HG02571 (cell line): ENCODE results near the gene MAP4K1.
A peak's percentile ranks its signal among the peaks of the same experiment; 100 is the strongest.

Experiments
- ATAC-seq: cut with Tn5 transposase; IDR thresholded peaks from one replicate; pipeline ENCODE4 v1.9.1; 2021; ENCODE audit warnings: mild to moderate bottlenecking, moderate library complexity; ENCODE audit not compliant: unreplicated experiment

MAP4K1 gene

GRCh38 chr19:38617764-38618589 lies at the start of gene MAP4K1:
TSS of gene MAP4K1 (minus strand) at chr19:38617953. CDS start at chr19:38617895, 58 bp downstream.
- ATAC-seq: peak; percentile 37

GRCh38 chr19:38666663-38667511 lies 49.1 kb upstream of the MAP4K1 start:
- peak; percentile 52 for ATAC-seq

GRCh38 chr19:38665950-38666662 lies 48.4 kb upstream of the MAP4K1 start:
- no peak for ATAC-seq

- no peak for ATAC-seq
Measured at GRCh38 chr19:38665219-38665931, 47.6 kb upstream of the MAP4K1 start.

GRCh38 chr19:38664503-38665211 lies 46.9 kb upstream of the MAP4K1 start:
- ATAC-seq: no peak

GRCh38 chr19:38663957-38664502 lies 46.3 kb upstream of the MAP4K1 start:
- no peak for ATAC-seq

- ATAC-seq: no peak
Measured at GRCh38 chr19:38663156-38663651, 45.5 kb upstream of the MAP4K1 start.

GRCh38 chr19:38662537-38663155 lies 44.9 kb upstream of the MAP4K1 start:
- ATAC-seq: no peak

- no peak for ATAC-seq
Measured at GRCh38 chr19:38661996-38662395, 44.2 kb upstream of the MAP4K1 start.

GRCh38 chr19:38661136-38661535 lies 43.4 kb upstream of the MAP4K1 start:
- ATAC-seq: no peak

GRCh38 chr19:38660724-38661123 lies 43.0 kb upstream of the MAP4K1 start:
- no peak for ATAC-seq

GRCh38 chr19:38658462-38659306 lies 40.9 kb upstream of the MAP4K1 start:
- ATAC-seq: no peak

- ATAC-seq: no peak
Measured at GRCh38 chr19:38657633-38658222, 40.0 kb upstream of the MAP4K1 start.

- no peak for ATAC-seq
Measured at GRCh38 chr19:38656171-38656981, 38.6 kb upstream of the MAP4K1 start.

- ATAC-seq: no peak
Measured at GRCh38 chr19:38655148-38655824, 37.5 kb upstream of the MAP4K1 start.

- ATAC-seq: no peak
Measured at GRCh38 chr19:38654628-38655055, 36.9 kb upstream of the MAP4K1 start.
